C4-2B (cell line): ENCODE measurements around the gene AXL.

Experiments
- CTCF ChIP-seq: fragments of 450-650 bp; conservative IDR thresholded peaks from 2 replicates; pipeline ENCODE4 v1.5.1; 2017; ENCODE audit warnings: mild to moderate bottlenecking
- ZFX ChIP-seq: fragments of 450-650 bp; IDR thresholded peaks from 2 replicates; pipeline ENCODE4 v1.6.1; 2017

- TF ChIP-seq CTCF (no peak), ZFX (no peak)
Observed at GRCh38 chr19:41194157-41194552, 24.9 kb upstream of the AXL start.
